Activated T-cell treated with anti-CD3 and anti-CD28 coated beads, Interleukin-2, amount 50 U/mL, for 48 hours (primary cell): ENCODE measurements around the gene ITPR1.
"Not testable (repeated sequence)": the region's sequence is repeated elsewhere in the genome, so short reads cannot be mapped to it uniquely, and the experiment has no call there.

Source experiments
- DNase-seq, 2 experiments: peaks; one replicate each; pipeline ENCODE4 v3.0.0-alpha.2; 2020

The ITPR1 gene

GRCh38 chr3:4493014-4493940 is at the start of gene ITPR1:
TSS of gene ITPR1 (plus strand) at chr3:4493348. CDS start at chr3:4516492, 23,144 bp downstream.
- peak; percentile 98 for DNase-seq

- no peak for DNase-seq
These were observed 45.7 kb upstream of the ITPR1 start for GRCh38 chr3:4447295-4447999.

- DNase-seq: no peak
These were observed 45.0 kb upstream of the ITPR1 start for GRCh38 chr3:4448187-4448586.

GRCh38 chr3:4449043-4449805 is 43.9 kb upstream of the ITPR1 start:
- no peak for DNase-seq

GRCh38 chr3:4454142-4454541 is 39.0 kb upstream of the ITPR1 start:
- DNase-seq: no peak

- not testable (repeated sequence) for DNase-seq
These were observed 36.4 kb upstream of the ITPR1 start for GRCh38 chr3:4456780-4457179.

- DNase-seq: no peak
These were observed 34.2 kb upstream of the ITPR1 start for GRCh38 chr3:4458961-4459360.

- no peak for DNase-seq
These were observed 32.8 kb upstream of the ITPR1 start for GRCh38 chr3:4460334-4460733.

GRCh38 chr3:4461468-4462090 is 31.6 kb upstream of the ITPR1 start:
- DNase-seq: no peak

- DNase-seq: no peak
These were observed 30.6 kb upstream of the ITPR1 start for GRCh38 chr3:4462369-4463040.

- DNase-seq: no peak
These were observed 28.6 kb upstream of the ITPR1 start for GRCh38 chr3:4464576-4464975.

GRCh38 chr3:4466741-4467521 is 26.2 kb upstream of the ITPR1 start, which contains the start of gene SUMF1:
TSS of gene SUMF1 (minus strand) at chr3:4467269. CDS start at chr3:4467245, 24 bp downstream.
- DNase-seq: peak; percentile 81 to 85

GRCh38 chr3:4467522-4467867 is 25.7 kb upstream of the ITPR1 start:
- no peak for DNase-seq

GRCh38 chr3:4471907-4472306 is 21.2 kb upstream of the ITPR1 start:
- no peak for DNase-seq

GRCh38 chr3:4472312-4472711 is 20.8 kb upstream of the ITPR1 start:
- no peak for DNase-seq

GRCh38 chr3:4472766-4473165 is 20.4 kb upstream of the ITPR1 start:
- DNase-seq: no peak

GRCh38 chr3:4474683-4475490 is 18.3 kb upstream of the ITPR1 start:
- peak; percentile 52 to 61 for DNase-seq

- no peak for DNase-seq
These were observed 17.3 kb upstream of the ITPR1 start for GRCh38 chr3:4475804-4476203.

- DNase-seq: no peak
These were observed 16.7 kb upstream of the ITPR1 start for GRCh38 chr3:4476496-4476895.

GRCh38 chr3:4478261-4478660 is 14.9 kb upstream of the ITPR1 start:
- no peak for DNase-seq

- DNase-seq: no peak
These were observed 1.3 kb upstream of the ITPR1 start for GRCh38 chr3:4491855-4492207.
